Fibroblast of skin of back (primary cell): ENCODE data around the gene LTA4H.

Source experiments
- DNase-seq: peaks from one replicate; pipeline ENCODE4 v3.0.0-alpha.2; 2013

LTA4H gene

DNA sequence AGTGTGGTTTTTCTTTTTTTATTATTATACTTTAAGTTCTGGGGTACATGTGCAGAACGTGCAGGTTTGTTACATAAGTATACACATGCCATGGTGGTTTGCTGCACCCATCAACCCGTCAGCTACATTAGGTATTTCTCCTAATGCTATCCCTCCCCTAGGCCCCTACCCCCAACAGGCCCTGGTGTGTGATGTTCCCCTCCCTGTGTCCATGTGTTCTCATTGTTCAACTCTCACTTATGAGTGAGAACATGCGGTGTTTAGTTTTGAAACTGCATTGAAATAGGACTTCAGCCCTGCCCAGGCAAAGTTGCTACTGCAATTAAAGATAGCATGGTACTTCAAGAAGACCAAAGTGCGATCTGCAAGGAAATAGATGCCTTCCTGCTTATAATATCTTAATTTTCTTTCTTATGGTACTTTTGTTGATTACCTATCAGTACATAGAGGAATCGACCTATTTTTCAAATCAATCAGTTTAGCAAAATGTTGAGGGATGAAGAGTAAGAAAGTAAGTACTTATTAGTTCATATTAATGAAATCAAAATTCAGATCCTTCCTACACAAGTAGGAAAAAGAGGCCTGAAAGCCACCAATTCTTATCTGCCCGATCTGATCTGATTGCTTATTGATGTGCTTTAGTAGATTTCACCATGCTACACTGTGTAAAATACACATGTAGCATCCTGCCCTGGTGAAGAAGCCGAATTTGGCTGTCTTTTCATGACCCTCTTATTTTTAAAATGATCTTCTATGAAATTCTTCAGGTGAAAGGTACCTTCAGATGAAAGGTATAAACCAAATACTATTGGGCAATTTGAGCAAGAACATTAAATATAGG lies 1.6 kb downstream of the LTA4H start:
- no peak for DNase-seq

DNA sequence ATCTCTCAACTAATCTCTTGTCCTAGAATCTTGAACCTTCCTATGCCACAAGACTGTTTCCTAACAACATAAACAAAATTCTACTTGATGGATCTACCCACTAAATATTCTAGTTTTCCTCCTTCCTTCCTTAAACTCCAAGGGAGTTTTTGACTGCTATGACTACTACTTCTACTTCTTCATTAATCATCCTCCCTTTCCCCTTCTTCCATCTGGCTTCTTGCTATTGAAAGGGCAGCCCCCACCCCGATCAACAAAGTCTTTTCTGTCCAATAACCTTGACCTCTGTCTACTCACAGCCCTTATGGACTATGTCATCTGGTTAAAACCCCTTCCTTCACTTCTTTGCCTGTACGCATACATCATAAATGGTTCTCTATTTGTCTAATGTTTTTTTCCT lies 5.6 kb downstream of the LTA4H start:
- DNase-seq: no peak

DNA sequence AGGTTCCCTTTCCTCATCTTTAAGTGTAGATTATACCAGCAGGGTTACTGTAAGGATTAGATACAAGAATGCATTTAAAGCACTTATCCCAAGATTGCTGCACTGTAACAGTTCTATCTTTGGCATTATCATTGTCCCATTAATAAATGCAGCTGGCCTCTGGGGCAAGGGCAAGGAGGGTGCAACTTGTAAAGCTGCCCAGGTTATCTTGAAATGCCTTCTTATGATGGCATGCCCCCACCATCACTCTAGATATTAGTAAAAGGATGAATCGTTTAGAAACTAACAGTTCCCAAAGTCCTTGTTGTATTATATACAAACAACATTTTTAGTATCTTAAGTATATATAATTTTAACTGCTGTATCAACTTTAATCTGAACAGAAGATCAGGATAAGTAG lies 6.8 kb downstream of the LTA4H start:
- no peak for DNase-seq

DNA sequence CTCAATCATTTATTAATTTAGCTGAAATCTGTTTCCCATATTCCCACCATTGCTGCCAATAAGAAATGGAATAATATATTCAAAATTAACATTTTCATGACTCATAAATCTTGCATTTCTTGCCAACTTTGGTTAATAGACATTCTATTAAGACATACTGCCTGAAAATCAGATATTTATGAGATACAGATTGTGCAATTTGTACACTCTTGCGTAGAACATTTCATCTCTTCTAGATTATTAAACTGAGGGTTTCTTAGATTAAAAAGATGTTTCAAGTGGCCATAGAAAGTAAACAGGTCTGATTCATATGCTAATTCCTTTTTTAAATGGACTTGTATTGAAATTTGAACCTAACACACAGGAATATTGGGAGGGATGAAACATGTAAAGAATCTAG lies 9.1 kb downstream of the LTA4H start:
- DNase-seq: no peak

DNA sequence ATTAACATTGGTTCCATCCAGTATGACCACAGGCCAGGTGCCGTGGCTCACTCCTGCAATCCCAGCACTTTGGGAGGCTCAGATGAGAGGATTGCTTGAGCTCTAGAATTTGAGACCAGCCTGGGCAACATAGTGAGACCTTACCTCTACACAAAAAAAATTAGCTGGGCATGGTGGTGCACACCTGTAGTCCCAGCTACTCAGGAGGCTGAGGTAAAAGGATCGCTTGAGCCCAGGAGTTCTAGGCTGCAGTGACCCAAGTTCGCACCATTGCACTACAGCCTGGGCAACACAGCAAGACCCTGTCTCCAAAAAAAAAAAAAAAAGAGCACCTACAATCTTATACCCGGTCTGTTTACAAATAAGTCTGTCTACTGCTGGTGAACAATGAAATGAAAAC lies 9.9 kb downstream of the LTA4H start:
- DNase-seq: no peak

DNA sequence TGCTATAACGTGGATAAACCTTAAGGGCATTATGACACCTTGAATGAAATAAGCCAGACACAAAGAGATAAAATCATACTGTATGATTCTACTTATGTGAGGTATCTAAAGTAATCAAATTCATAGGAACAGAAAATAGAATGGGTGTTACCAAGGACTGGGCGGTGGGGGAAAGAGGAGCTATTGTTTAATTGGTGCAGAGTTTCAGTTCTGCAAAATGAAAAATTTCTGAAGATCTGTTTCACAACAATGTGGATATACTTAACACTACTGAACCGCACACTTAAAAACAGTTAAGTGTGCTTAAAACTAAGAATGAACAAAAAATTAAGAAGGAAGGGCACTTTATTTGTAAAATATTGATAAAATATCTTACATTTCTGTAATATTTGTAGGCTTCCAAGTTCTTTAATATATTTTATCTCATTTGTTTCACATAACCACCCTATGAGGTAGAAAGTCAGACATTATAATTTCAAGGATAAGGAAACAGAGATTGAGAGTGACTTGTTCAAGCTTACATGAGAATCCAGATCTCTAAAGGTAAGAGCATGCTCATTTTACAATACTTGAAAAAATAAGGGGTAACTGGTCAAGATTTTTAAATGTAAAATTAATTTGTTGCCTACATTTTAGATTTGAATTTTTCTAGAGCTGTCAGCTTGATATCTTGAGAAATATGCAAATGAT lies 14.9 kb downstream of the LTA4H start:
- DNase-seq: no peak

DNA sequence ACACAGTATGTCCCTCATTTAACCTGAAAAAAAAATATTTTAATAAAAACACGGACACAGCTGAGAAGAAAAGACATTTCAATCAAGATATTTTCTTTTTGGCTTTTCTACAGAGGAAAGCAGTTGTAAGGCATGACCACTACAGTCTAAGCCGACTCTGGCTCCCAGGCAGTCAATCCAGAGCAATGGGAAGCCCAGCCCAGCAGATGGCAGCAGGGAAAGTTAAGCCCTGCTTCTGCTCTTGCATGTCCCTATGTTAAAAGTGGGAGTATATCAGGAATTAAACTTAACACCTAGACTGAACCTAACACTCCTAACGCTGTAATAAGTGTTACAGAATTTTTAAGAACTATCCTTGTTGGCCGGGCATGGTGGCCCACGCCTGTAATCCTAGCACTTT lies 19.7 kb downstream of the LTA4H start:
- peak; percentile 29 for DNase-seq

DNA sequence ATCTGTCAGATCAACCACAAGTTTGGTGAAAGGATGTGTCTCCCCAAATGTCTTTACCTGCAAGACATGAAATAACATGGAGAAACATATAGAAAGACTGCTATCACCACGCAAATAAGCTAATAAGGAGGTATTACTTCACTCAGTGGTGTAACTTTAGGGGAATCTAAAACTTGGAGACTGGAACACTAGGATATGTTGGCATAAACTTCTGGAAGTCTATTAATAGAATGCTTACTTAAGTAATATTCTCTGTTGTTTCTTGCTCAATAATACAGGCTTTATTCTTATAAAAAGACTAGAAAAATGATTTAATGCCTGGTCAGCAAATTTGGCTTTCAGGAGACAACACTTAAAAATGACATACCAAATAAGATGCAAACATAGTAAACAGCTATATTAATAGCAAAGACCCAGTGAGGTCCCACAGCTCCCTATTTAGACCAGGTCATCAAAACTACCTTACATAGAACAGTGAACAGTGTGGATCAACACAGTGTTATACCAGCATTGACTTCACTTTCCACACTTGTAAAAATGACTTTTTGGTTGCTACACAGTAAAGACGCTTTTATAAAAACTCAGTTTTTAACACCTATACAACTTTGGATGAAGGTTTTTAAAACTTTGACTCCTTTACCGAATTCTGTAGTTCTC lies 20.3 kb downstream of the LTA4H start:
- DNase-seq: no peak

DNA sequence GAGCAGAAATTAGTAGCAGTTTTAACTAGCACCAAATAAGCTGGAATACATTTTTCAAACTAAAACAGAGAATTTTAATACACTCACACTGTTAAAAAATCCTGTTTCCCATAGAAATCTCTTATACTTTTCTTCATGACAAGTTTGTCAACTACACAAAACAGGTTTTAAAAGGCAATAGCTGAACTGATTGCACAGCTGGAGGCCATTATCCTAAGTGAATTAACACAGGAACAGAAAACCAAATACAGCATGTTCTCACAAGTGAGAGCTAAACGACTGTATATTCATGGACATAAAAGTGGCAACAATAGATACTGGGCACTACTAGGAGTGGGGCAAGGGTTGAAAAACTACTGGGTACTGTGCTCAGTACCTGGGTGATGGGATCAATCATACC lies 27.7 kb downstream of the LTA4H start:
- DNase-seq: no peak

DNA sequence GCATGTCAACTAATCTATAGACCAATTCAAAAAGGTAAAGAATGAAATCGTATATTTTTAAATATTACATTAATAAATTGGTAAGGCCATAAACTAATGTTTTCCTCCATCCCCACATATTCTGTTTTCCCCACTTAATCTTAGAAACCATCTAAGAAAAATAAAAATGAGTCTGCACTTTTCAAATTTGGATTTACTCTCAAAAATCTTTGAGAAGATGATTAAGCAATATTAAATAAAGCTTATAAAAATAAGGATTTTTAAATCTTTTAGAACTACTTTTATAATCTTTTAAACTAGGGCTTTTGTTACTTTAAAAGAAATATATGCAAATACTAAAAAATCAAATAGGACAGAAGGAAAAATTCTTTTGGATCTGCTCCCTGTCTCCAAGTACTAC lies 28.7 kb downstream of the LTA4H start:
- no peak for DNase-seq

DNA sequence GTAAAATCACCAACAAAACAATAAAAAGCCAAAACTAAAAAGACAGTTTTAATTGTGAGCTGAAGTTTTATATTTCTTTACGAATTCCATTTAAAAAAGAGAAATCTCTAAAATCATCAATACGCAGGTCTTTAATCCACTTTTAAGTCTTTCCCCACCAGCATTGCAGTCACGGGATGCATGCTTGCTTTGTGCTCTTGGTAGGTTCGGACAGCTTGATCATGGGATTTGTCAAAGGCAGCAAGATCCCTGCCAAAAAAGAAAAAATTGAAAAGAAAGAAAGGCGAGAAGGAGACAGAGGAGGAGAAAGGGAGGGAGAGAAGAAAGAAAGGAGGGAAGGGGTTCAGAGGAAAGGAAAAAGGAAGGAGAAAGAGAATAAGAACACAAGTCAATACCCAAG lies 34.5 kb downstream of the LTA4H start:
- DNase-seq: no peak

DNA sequence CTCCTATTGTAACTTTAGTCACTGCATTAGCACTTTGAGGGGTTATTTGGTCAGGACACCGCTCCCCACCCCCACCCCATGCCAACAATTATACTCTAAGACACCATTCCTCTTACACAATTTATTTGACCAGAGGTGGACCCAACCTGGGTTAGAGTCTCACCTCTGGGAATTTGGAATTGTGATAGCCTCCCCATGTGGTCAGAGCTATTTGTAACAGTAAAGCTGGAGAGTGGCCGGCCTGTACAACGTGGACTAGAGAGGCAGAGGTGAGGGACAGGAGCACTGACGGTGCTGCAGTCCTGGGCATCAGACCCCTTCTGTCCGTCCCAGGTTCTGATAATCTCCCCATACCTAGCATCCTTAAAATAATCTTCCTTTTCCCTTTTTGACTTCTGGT lies 35.9 kb downstream of the LTA4H start:
- no peak for DNase-seq

DNA sequence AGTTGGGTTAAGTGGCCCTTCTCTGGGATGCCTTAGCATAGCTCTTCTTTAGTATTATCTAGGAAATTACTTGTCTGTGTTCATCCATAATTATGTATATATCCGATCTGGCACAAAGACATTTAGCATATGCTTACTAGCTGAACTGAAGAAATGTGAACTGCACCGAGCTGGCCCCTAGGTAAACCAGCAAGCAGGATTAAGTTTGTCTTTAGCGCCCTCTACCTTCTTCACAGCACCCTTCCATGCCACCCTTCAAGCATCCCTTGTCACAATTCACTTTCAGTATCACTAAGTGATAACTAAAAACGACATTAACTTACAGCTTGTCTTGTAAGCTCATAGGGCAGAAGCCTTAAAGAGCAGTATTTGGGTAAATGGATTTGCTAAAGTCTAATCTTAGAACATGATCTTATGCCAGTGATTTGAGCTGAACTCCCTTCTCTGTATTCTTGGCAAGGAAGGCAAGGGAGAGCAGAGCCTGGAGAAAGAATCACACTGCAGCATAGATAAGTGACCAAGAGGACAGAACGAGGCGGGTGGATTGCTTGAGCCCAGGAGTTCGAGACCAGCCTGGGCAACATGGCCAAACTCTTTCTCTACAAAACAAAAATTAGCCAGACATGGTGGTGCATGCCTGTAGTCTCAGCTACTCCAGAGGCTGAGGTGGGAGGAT lies 36.6 kb downstream of the LTA4H start:
- DNase-seq: peak; percentile 58

DNA sequence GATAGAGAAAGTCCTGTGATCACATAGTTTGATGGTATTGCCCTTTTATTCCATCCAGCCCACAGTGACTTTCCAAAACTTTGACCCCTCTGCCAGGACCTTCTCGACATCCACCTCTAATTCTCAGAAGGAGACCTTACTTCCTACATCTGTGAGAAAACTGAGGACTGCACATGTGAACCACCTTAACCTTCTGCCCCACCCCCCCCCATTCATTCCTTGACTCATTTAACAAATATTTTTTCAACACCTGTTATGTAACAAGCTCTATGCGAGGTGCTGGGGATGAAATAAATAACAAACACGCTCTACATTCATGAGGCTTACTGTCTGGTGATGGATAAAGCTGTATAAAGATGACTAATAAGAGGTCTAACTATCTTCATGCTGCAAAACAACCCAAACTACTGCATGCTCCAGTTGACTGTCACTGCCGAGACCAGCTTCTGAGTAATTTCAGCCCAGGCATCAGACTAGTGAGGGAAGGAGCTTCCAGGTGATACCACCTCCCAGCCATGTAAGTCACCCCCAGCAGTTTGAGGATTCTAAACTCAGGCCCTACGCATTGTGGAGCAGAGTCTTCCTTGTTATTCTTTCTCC lies 37.4 kb downstream of the LTA4H start:
- peak; percentile 4 for DNase-seq

DNA sequence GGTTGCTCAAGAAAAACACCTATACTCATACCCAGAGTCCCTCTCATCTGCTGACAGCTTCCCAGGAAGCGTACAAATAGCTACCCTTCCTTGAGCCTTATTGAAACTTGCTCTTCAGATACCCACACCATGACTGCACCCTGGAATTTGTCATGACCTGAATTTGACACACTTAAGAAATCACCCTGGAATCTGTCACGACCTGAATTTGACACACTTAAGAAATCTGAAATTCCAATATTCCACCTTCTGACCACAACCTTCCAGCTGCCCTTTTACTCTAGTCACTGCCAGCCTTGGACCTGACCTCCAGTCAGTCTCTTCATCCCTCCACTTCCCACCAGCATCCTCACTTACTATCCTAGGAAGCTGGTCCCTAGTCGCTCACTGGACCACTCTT lies 38.1 kb downstream of the LTA4H start:
- DNase-seq: no peak

DNA sequence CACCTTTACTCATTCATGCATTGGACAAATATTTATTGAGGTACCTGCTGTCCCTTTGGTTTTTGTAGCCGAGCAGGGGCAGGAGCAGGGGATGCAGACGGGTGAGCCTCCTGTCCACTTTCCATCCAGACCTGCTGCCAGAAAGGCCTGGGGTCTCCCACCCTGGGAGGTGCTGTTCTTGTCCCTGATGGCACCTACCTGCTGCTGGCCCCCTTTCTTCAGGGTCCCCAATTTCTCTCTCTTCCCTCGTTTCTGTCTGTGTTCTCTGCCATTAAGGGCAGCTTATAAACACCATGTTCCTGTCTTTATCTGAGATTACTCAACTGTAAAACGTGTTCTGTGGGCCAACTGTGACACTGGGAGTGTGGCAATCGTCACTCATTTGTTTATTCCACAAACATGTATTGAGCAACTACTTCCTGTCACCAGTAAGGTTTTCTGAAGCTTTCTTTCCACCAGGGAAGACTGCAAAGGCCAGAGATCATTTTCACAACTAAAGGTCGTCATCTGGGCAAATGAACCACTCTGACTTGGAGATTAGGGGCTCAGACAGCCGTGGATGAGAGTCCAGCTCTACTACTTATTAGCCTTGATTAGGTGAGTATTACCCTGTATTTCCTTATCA lies 39.2 kb downstream of the LTA4H start, which contains the start of gene HAL:
TSS of gene HAL (minus strand) at position 311 of the 625 bp plus-strand sequence. CDS start 434 bp downstream, outside the sequence.
- DNase-seq: no peak

DNA sequence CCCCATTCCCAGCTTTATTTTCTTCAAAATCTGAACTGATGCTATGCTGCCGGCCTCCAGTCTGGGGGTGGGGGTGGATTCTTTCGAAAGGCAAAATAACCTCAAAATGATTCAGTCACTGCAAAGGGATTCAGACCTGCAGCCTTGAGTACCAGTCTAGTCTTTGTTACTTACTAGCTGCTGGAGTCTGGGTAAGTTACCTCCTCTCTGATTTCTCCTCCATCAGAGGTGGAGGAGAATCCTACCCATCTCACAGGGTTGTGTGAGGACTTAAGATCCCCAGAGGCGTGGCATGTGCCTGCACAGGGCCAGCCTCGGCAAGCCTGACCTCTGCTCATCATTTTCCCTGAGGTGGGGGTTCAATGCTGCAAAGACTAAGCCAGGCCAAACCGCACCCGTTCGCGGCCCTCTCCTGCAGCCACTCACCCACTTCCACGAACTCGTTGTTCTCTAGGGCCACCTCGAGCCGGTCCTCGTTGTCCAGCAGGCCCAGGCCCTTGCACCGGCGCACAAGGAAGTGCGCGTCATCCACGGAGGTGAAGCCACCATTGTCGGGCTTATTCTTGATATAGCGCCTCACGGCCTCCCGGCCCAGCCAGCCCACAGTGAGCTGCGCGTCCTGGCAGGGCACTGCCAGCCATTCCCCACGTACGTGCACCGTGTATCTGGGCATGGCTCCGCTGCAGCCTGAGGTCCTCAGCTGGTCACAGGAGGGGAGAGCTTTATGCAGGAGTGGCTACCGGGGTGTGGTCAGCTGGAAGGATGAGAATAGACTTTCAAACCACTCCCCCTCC lies 40.0 kb downstream of the LTA4H start:
- DNase-seq: no peak

DNA sequence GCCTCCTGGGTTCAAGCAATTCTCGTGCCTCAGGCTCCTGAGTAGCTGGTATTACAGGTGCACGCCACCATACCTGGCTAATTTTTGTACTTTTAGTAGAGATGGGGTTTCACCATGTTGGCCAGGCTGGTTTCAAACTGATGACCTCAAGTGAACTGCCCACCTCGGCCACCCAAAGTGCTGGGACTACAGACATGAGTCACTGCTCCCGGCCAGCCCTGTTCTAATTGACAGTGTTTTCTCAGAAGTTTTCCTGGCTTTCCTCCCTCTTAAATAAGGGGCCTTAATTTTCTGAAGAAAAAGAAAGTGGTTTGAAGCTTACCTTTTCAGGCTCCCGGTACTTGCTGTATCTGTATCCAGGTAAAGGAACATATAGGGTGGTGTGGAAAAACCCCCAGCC lies 40.9 kb downstream of the LTA4H start:
- peak; percentile 11 for DNase-seq

DNA sequence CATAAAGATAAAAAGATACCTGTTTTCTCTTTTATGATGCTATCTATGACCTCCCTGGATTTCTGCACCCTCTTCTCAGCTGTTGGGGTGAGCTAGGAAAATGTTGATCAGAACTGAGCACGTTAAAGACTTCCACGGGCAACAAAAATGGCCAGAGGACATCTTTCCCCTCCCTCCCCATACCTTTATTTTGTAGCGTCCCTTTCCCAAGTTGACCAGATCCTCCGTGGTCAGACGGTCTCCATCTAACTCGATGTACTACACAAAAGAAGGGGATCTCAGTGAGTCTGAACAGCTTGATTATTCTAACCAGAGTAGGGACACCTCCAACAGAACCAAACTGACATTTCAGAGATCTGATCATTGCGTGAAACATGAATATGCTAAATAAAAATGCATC lies 41.5 kb downstream of the LTA4H start:
- DNase-seq: no peak

DNA sequence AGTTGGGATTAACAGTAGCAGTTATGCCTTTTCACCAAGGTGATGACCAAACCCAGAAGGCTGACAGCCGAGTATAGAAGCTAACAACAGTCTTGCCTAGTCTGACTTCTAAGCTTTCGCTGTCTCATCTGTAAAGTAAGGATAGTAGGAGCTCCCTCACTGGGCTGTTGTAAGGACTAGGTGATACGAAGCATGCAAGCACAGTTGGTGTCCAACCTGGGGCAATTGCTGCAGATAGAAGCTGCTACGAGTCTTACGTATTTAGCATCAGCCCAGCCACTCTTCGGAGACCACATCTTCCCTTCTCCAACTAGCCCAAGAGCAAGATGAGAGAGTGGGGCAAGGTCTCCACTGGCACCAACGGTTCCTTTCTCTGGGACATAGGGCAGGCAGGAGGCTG lies 45.3 kb downstream of the LTA4H start:
- DNase-seq: no peak

DNA sequence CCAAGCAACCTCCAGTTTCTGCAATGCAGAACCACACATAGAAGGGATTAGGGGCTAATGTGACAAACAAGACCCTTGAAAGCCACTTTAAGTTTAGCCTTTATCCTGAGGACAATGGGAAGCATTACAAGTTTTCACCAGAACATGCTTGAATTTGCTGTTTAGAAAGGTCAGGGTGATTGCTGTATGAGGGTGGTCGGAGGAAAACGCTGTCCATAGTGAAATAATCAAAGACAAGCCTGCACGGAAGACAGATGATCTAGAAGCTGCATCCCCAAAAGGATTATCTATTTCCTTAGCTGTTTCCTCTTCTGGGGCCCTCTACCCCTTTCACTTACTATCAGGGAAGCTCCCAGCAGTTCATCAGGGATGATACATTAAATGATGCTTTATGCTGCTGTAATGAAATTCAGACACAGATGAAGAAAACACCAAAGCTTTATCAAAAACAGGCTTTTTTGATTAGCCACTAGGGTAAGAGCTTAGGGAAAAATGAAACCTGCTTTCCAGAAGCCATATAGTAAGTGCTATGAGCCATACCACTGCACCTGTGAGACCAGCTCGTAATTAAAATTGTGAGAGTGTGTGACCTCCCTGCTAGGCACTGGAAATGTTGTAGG lies 45.8 kb downstream of the LTA4H start:
- DNase-seq: no peak
